HUDEP-2 (cell line): Measurements from ENCODE around the gene ZPLD1.

Experiments used
- DNase-seq, 76 experiments: peaks; one replicate each; lab custom pipeline; 2025; ENCODE audit not compliant: unreplicated experiment in 76 of 76; lab: John Stamatoyannopoulos, UW

Gene ZPLD1

GRCh38 chr3:102434715-102435114 is at the start of gene ZPLD1:
Gene ZPLD1 (plus strand): TSS chr3:102435015. CDS start chr3:102438488, 3,473 bp downstream.
- no peak for DNase-seq

GRCh38 chr3:102390171-102390864 is 44.5 kb upstream of the ZPLD1 start:
- no peak for DNase-seq

GRCh38 chr3:102390916-102391315 is 43.9 kb upstream of the ZPLD1 start:
- no peak for DNase-seq

- DNase-seq = no peak
These were observed 43.3 kb upstream of the ZPLD1 start for GRCh38 chr3:102391491-102391890.

GRCh38 chr3:102394517-102394916 is 40.3 kb upstream of the ZPLD1 start:
- DNase-seq = no peak

GRCh38 chr3:102398176-102398575 is 36.6 kb upstream of the ZPLD1 start:
- DNase-seq = no peak

- no peak for DNase-seq
These were observed 36.1 kb upstream of the ZPLD1 start for GRCh38 chr3:102398666-102399065.

- DNase-seq = no peak
These were observed 34.7 kb upstream of the ZPLD1 start for GRCh38 chr3:102400142-102400541.

- no peak for DNase-seq
These were observed 34.0 kb upstream of the ZPLD1 start for GRCh38 chr3:102400766-102401165.

GRCh38 chr3:102410616-102411015 is 24.2 kb upstream of the ZPLD1 start:
- no peak for DNase-seq

GRCh38 chr3:102415553-102415952 is 19.3 kb upstream of the ZPLD1 start:
- DNase-seq = no peak

GRCh38 chr3:102419786-102420185 is 15.0 kb upstream of the ZPLD1 start:
- DNase-seq = no peak

GRCh38 chr3:102441832-102442231 is 7.0 kb downstream of the ZPLD1 start:
- DNase-seq = no peak

- DNase-seq = no peak
These were observed 8.2 kb downstream of the ZPLD1 start for GRCh38 chr3:102443021-102443420.

- no peak for DNase-seq
These were observed 9.3 kb downstream of the ZPLD1 start for GRCh38 chr3:102444101-102444500.

GRCh38 chr3:102447272-102447671 is 12.5 kb downstream of the ZPLD1 start:
- DNase-seq = no peak

- no peak for DNase-seq
These were observed 14.5 kb downstream of the ZPLD1 start for GRCh38 chr3:102449341-102449740.

GRCh38 chr3:102449930-102450329 is 15.1 kb downstream of the ZPLD1 start:
- DNase-seq = no peak

GRCh38 chr3:102450976-102451375 is 16.2 kb downstream of the ZPLD1 start:
- DNase-seq = no peak

GRCh38 chr3:102451543-102451942 is 16.7 kb downstream of the ZPLD1 start:
- no peak for DNase-seq

- no peak for DNase-seq
These were observed 19.4 kb downstream of the ZPLD1 start for GRCh38 chr3:102454181-102454580.

GRCh38 chr3:102457644-102458043 is 22.8 kb downstream of the ZPLD1 start:
- DNase-seq = no peak

- DNase-seq = no peak
These were observed 25.8 kb downstream of the ZPLD1 start for GRCh38 chr3:102460579-102460978.
